ENCODE data around the gene DENND1A.

GRCh38 chr9:123472862-123473614, 456.9 kb downstream of the DENND1A start:
- TF ChIP-seq POLR2A (IDR thresholded peaks at IDR 0.05) = no peak
- TF ChIP-seq, protein P1, sequence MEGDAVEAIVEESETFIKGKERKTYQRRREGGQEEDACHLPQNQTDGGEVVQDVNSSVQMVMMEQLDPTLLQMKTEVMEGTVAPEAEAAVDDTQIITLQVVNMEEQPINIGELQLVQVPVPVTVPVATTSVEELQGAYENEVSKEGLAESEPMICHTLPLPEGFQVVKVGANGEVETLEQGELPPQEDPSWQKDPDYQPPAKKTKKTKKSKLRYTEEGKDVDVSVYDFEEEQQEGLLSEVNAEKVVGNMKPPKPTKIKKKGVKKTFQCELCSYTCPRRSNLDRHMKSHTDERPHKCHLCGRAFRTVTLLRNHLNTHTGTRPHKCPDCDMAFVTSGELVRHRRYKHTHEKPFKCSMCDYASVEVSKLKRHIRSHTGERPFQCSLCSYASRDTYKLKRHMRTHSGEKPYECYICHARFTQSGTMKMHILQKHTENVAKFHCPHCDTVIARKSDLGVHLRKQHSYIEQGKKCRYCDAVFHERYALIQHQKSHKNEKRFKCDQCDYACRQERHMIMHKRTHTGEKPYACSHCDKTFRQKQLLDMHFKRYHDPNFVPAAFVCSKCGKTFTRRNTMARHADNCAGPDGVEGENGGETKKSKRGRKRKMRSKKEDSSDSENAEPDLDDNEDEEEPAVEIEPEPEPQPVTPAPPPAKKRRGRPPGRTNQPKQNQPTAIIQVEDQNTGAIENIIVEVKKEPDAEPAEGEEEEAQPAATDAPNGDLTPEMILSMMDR (IDR thresholded peaks at IDR 0.05) = no peak
- no peak for TF ChIP-seq POLR2AphosphoS5 (IDR thresholded peaks at IDR 0.05)
- TF ChIP-seq EP300 (IDR thresholded peaks at IDR 0.05) = no peak
